Stimulated activated CD4-positive, alpha-beta T cell treated with anti-CD3 and anti-CD28 coated beads, Interleukin-15, amount 100 ng/mL, for 24 hours (primary cell): ENCODE results near the gene DLG2.
"Not testable (repeated sequence)": the region's sequence is repeated elsewhere in the genome, so short reads cannot be mapped to it uniquely, and the experiment has no call there.

Experiments used
- DNase-seq: peaks from one replicate; pipeline ENCODE4 v3.0.0-alpha.2; 2020

DLG2 gene

DNA sequence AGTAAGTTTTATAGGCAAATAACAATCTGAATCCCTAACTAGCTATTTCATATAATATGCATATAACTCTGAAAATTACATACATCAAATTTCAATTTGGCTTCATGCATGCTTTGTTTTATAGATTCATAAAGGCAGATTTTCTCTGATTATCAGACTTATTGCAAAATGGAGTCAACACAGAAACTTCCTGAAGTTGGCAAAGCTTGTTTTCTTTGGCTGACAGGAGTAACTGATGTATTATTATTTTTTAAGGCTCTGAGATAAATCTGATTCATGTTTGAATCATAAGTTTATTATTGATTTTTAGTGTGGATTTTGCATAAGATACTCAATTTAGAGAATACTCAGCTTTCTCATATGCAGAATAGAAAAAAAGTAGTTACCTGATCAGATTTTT, 1984.6 kb downstream of the DLG2 start:
- DNase-seq, result no peak

DNA sequence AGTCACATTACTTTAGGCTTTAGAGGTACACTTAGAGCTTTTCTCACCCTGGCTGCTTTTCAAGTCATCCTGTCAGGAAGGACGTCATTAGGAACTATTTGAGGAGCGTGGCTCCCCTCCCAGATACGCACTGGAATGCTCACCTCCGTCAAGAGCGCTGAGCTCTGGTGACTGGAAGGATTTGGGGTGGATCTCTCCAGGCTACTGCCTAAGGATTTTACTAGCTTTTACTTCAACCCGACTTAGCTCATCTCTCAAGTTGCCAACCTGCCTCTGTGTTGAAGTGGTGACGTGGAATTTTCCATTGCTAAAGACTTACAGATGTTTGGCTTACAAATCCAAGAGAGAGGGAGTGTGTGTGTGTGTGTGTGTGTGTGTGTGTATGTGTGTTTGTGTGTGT, 1985.6 kb downstream of the DLG2 start:
- no peak for DNase-seq

DNA sequence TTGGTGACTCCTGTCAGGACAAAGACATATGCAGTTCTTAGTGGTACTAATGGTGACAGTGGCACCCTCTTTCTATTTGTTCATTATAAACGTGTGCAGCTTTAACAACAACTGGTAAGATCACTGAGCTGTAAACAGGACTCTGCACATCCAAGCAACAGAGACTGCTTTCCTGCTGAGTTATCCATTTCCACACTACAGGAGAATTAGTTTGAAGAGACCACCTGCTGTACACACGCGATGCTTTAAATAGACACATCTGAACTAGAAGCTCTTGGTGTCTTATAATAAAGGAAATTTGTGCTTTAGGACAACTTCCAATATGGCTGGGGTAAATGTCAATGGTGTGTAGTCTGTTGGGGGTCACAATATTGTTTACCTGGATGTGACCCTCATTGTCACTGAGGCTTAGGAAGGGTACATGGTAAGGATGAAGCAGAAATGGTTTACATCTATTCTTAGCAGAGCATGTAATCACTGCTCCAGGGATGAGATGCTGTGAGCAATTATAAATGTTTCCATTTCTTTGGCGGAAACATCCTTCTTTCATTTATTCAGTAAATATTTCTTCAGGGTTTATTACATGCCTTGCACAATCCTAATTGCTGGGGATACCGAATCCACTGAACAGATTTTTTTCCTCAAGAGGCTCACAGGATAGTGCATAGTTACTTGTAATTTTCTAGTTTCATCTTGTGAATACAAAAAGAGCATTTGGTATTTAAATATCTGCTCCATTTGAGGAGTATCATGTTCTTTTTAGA, 1987.0 kb downstream of the DLG2 start:
- no peak for DNase-seq

DNA sequence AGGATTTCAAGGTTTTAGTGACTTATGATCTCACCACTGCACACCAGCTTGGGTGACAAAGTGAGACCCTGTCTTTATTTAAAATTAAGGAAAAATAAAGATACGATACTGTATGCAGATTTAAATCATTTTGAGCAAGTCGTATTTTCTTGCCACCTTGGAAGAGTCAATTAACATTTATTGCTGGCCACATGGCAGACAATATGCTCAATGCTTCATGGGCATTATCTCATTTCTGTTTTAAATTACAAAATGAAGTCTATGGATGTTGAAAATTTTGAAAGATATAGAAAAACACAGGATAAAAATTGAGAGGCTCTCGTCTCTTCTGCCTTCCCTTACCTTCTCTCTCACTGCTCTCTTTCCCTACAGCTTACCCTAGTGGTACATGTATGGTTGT, 1992.0 kb downstream of the DLG2 start:
- DNase-seq, result no peak

DNA sequence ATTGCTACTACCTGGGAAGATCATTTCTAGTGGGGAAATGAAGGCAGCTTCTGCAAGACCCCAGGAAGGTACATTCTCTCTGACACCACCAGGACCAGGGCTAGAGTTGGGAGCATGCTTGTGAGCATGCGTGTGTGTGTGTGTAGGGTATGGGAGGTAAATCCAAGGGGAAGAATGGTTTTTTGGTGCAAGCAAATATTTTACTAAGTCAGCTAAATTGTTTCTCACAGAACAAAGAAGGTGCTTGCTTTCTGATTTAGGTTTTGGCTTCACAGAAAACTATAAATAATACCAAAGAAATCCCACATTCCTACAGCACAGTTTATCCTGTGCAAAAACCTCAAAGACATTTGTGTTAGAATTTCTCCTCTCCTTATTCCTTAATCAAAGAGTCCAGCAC, 1996.9 kb downstream of the DLG2 start:
- DNase-seq, result no peak

DNA sequence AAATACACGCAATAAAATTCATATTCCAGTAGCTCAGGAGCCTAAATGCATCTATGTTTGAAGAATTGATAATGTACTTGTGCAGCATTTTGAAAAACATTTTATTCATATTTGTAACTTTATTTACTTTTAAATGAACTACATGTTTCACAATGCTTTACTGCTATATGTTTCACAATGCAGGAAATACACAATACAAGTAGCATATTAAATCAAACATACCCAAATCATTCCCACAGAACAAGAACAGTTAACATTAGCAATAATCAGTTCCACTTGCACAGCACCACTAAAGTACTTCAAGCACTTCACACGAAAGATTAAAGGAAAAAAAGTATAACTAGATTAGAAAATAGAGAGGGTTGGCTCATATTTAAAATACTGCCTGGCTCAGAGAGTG, 1997.4 kb downstream of the DLG2 start:
- DNase-seq, result no peak

DNA sequence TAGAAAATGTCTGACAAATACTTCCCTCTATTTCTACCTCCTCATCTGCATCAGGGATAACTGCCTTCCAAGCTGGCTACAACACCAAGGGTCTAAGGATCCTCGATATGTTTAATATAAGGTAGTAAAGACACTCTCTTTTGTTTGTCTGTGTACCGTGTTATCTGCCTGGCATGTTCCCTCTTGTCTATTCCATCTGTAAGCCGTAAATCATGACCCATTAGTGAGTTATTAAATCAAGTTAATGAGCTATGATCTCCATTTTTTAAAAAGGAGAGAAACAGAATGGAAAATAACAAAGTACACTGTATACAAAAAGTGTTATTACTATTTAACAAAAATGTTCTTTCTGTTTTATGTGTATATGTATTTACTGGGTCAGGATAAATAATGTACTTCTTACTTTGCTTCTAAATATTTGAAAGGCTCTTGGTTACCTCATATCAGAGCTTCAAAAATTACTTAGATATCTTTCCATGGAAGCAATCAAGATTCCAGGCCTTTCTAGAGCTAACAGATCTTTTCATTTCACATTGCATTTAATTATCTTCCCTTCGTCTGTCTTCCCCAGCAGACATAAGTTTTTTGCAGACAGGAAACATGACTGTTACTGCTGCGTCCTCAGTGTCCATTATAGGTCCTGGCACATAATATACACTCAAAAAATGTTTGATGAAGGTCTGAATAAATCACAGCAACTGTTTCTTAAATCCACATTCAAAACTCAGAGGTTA, 1998.4 kb downstream of the DLG2 start:
- no peak for DNase-seq

DNA sequence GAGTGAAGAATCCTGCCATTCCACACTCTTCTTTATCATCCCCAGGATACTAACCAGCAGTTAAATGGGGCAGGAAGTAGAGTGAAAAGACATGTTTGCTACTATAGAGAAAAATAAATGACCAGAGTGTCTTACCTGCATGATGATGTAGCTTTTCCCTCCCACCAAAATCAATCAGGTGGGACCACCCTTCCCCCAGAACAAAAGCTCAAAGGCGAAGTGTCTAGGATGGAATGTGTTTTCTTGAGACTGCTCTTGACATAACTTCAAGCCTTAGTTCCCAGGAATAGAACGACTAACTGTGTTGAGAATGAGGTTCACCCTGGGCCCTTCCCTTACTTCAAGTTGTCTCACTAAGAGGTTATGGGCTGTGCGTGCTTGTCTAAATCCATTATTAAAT, 2001.8 kb downstream of the DLG2 start:
- DNase-seq, result no peak

DNA sequence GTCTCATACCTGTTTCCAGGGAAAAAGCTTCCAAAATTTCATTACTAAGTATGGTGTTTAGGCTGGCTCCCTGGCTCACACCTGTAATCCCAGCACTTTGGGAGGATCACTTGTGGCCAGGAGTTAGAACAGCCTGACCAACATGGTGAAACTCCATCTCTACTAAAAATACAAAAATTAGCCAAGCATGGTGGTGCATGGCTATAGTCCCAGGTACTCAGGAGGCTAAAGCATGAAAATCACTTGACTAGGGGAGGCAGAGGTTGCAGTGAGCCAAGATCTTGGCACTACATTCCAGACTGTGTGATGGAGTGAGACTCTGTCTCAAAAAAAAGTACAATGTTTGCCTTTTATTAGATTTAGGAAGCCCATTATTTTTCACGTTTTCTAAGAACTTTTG, 2009.5 kb downstream of the DLG2 start:
- DNase-seq, result no peak

DNA sequence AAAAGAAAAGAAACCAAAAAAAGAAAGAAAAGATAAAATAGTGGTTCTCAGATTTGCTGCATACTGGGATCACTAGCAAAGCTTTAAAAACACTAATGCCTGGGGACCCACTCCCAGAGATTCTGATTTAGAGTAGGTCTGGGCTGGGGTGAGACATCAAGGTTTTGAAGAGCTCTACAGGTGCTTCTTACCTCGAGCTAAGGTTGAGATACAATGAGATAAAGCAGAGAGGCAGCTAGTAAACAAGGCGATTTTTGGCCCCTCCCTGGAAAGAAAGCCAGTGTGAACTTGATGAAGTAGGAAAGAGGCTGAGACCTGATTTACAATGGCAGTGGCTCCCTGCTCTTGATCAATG, 2013.4 kb downstream of the DLG2 start:
- no peak for DNase-seq

DNA sequence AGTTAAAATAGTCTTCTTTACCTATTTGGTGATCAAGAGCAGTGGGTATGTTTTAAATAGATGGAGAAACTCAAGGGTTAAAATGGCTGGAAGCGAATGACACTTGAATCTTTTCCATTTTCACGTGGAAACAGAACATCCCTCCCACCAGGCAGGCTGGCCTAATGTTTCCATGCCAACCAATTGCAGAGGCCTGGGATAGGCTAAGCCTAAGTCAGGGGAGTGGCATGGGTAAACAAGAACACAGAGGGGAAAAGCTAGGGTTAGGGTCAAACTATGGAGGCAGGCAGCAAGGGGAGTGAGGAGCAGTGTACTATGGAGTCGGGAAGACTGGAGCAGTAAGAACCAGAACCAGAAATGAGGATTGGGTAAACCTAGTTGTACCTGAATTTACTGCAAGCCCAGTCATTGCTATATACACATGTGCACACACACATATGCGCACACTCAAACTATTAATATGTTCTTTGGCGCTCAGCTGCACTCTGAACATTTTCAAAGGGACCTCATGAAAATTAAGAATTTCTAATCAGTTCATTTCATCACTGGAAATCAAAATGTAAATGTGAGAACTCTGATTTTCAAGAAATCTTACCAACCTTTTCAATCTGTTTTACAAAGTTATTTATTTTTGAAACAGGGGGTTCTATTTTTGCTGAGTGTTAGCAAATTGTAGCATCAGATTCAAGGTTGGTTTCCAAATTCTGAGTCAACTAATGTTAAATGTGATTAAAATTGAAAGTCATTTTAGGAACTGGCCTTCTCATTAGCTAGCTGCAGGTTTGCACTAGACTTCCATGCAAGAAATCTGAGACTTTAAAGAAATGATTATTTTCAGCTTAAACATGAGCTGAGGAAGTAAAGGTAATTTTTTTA, 2014.0 kb downstream of the DLG2 start:
- DNase-seq, result no peak

DNA sequence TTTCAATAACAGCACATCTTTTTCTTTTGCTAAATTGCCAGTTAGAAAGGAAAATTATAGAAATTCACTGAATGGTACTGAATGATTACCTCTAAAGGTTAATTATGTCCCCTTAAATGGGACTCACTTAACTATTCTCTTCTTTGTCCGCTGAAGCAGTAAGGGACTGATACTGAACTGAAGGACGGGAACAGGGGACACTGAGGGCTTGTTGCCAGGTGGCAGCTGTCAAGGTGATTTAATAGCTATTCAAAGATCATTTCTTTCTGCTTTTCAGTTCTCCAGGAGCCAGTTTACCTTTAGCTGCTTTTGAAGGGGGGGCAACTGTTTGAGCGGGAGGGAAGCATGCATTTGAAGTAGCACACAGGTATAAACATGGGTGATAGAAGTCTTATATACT, 2015.5 kb downstream of the DLG2 start:
- no peak for DNase-seq

DNA sequence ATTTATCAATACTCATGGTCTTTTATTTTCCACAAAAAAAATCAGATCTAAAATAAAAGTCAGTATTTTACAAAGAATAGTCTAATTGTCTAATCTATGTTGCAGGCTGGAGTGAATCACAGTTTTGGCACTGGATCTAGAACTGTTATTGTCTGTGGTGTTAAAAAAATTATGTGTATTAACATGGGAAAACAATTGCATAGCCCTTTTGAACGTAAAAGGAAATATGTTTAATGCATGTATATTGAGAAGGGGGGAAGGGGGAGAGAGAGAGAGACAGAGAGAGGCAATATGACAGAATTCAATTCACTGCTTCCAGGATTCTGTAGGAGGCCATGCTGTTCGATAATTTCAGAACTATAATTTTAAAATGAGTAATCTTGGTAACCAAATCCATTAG, 2016.1 kb downstream of the DLG2 start:
- DNase-seq, result no peak

DNA sequence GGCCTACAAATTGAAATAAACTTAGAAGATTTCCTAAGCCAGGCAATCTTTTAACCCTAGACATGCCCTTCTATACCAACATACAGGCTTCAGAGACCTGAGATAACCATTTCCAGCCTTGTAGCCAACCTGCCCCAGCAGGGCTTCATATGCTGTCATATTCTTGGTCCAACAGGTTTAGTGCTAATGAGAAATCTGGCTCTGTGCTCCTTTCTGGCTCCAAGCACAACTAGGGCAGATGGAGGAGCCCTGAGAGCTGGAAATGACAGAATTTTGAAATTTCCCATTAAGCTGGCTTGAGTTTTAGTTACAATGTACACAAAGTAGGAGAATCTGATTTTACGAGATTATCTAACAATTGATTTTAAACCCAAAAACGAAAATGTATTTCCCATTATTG, 2018.0 kb downstream of the DLG2 start:
- DNase-seq, result no peak

DNA sequence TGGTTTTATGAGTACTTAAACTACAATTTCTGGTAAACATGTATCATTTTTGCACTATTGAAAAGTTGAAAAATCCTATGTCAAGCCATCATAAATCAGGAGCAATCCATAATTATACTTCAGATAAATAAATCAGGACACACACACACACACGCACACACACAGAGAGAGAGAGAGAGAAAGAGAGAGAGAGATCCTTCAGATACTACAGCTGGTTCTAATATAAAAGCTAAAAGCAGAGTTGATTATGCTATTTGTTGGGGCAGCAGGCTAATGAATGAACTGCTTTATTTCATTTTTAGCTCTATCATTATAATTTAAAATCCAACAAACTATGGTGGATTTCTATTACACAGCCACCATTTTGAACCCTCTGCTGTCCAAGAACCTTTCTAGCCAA, 2018.6 kb downstream of the DLG2 start:
- DNase-seq, result no peak

DNA sequence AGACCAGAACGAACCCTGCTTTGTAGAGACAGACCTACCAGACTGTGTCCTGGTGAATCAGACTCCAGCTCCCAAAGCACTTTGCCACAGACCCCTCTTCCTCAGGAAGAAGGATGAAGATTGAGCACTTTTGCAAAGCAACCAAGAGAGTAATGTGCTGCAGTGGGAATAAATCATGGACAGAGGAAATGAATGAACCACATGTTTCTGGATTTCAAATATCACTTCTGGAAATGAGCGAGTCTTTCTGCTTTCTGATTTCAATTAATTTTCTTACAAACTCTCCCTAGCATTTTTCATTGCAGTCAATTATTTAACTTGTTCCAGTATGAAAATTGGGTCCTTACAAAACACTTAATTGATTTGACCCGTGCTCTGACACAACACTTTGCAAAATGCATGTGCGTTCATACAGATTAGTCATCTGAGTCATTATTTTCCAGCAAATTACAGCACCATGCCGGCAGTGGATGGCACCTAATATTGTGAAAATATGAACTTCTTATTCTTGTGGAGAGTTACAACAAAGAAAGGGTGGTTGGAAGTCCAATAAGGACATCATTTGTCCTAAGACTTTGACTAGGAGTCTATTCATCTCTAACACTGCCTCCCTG, 2025.1 kb downstream of the DLG2 start:
- no peak for DNase-seq

DNA sequence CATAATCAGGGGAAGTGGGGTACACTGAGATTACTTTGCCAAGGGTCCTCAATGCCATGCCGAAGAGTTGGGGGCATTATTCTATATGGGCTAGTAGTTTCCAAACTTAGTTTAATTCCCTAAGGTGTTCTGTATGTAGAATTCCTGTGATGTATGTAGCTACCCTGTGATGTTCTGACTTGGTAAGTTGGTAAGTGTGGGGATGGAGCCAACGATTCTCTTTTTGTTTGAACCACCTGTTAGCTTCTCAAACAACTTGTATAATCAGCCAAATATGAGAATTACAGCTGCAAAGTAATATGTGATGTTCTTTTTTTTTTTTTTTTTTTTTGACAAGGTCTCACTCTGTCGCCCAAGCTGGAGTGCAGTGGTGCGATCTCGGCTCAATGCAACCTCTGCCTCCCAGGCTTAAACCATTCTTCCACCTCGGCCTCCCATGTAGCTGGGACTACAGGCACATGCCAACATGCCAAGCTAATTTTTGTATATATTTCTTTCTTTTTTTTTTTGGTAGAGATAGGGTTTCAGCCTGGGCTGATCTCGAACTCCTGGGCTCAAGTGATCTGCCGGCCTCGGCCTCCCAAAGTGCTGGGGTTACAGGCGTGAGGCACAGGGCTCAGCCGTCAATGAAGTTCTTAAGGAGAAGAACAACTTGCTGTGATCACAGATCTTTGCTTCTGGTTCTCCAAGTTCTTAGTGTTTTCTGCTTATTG, 2025.8 kb downstream of the DLG2 start:
- no peak for DNase-seq

DNA sequence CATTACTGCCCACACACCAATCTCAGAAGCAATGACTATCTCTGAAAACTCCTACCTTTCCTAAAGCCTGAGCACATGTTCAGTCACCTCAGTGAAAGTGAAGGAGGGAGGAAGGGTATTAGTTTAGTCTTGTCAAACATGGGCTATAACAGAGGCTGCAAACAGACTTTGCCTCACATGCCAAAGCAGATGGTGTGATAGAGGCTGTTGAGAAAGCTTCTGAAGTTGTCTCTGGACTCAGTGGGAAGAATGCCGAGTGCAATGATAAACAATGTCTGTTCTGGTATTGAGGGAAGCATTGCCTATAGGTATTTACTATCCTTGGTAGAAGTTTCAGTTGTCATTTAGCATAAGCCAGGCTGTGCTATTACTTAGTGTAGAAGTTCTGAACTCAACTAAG, 2026.5 kb downstream of the DLG2 start:
- no peak for DNase-seq

DNA sequence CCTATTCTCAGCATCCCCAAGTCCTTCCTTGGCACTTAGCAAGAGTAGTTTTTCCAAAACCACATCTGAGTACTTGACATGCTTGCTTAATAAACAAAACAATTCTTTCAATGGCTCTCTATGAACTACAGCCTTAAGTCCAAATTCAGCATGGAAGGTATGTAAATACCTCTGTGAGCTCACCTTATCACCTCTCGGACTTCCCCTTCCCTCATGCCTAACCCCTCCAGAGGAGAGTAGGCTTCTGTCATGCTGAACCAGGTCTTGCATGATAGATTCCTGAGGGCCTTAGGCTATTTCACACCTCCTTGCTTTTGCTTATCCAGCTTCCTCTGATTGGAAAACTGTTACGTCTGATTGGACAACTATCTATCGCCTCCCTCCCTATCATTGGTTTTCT, 2028.1 kb downstream of the DLG2 start:
- no peak for DNase-seq

DNA sequence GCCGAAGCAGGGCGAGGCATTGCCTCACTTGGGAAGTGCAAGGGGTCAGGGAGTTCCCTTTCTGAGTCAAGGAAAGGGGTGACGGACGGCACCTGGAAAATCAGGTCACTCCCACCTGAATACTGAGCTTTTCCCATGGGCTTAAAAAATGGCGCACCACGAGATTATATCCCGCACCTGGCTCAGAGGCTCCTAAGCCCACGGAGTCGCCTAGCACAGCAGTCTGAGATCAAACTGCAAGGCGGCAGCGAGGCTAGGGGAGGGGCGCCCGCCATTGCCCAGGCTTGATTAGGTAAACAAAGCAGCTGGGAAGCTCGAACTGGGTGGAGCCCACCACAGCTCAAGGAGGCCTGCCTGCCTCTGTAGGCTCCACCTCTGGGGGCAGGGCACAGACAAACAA, 2039.3 kb downstream of the DLG2 start:
- DNase-seq, result not testable (repeated sequence)

DNA sequence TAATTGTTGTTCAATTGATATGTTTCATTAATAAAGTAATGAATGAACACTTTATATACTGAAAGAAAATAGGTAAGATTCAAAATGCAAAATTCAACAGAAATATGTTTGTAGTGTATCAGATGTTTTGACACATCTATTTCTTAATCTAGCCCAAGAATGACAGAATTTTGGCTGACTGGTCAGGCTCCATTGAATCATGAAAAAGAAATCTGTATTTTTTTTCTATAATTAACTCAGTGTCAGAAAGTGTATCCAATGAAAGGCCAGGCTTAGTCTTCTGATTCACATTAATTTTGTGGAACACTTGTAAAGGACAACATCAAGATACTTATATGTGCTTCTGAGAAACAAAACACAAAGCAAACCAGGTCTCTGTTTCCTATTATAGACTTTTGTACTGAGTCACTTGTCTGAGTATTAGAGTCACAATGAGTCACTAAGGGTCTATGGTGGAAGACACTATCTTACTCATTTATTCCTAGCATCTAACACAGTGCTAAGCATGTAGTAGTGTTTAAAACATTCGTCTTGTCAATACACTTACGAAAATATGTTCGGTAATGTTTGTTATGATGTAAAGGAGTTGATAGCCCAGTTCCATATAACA, 2043.3 kb downstream of the DLG2 start:
- DNase-seq, result no peak

DNA sequence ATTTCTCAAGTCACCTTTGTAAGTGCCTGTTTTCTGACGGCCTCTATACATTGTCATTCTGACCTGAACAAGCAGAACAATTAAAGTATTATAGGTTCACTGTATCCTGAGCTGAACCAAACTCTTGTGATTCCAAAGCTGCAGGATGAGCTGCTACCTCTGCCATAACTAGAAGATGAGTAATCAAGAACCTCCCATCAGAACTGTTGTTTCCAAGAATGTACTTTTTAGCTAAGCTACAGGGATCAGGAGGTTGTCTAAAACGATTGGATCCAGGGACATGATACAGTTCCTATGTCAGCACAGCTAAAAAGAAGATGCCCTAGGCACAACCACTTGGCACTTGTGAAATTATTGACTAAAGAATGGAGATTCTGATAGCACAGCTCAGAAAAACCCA, 2052.6 kb downstream of the DLG2 start:
- DNase-seq, result no peak
